HG03025 (cell line): ENCODE results near the gene RPL36A.

Experiments
- ATAC-seq: cut with Tn5 transposase; IDR thresholded peaks from one replicate; pipeline ENCODE4 v1.9.1; 2021; ENCODE audit warnings: mild to moderate bottlenecking, moderate library complexity; ENCODE audit not compliant: unreplicated experiment, low FRiP score

RPL36A gene

DNA sequence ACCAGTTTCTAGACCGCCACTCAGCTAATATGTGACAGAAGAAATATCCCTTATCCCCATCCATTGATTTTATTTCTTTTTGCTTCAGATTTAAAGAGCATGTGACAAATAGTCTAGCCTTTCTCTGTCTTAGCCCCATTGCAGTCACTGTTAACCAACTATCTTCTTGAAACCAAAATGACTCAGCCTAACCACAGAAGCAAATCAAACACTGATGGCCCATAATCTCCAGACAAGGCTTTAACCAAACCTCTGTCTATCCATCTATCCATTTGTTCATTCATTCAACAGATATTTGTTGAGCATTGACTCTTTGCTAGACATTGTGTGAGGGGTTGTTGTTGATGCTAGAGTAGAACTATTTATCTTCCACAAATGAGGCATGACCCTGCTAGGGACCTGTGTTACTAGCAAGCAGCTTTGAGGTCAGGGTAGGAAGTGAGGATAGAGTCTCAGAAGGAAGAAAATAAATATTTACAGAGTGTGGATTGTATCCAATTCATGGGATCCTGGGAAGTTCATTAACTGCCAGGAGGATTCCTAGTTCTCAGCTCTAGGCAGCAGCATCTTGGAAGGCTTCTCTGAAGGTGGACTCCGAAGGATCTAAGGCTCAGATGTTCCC lies 39.8 kb downstream of the RPL36A start:
- peak; percentile 74 for ATAC-seq

DNA sequence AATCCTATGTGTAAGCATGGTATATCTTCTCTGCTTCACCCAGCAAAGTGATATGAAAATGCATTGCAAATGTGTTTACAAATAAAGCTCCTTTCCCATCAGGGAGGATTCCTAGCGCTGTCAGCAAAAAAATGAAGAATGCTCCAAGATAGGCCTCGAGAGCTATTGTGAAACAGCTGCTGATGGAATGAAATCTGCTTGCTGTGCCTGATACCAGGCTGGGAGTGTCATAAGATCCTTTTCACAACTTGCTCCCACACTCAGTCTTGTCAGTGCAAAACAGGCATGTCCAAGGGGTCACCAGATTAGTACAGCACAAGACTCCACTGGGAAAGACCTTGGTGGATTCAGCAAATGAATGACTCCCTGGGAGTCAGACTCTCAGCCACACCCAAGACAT lies 51.3 kb downstream of the RPL36A start:
- no peak for ATAC-seq
